ENCODE data around the gene ZNF276.

Gene ZNF276

GRCh38 chr16:89721546-89722391 lies 432 bp downstream of the ZNF276 start:
- peak overlapping the region; percentile 51 for H3K27ac ChIP-seq (ENCODE audit: low read length)
- peaks cover 10 to 12% of the 10 kb centered on the region in 2 donors for H3K36me3 ChIP-seq (ENCODE audit: control insufficient read depth in 1 of 2, insufficient read depth in 2 of 2, low read length in 2 of 2)
- H3K4me1 ChIP-seq (ENCODE audit: control insufficient read depth in 1 of 2, insufficient read depth in 2 of 2, low read length in 2 of 2), result peaks cover 3 to 31% of the 10 kb centered on the region in 2 donors

GRCh38 chr16:89722392-89723278 lies 1.3 kb downstream of the ZNF276 start:
- no peaks in the 10 kb centered on the region for H3K9me3 ChIP-seq (ENCODE audit: control insufficient read depth in 1 of 2, low read length in 2 of 2)
- H3K36me3 ChIP-seq (ENCODE audit: control insufficient read depth in 1 of 2, insufficient read depth in 2 of 2, low read length in 2 of 2), result peaks cover 10 to 19% of the 10 kb centered on the region in 2 donors
- H3K27ac ChIP-seq (ENCODE audit: low read length), result peak overlapping the region; percentile 51
- peak overlapping the region; percentile 66 to 76 for H3K4me3 ChIP-seq (ENCODE audit: low read depth in 1 of 2, low read length in 2 of 2)
- H3K4me1 ChIP-seq (ENCODE audit: control insufficient read depth in 1 of 2, insufficient read depth in 2 of 2, low read length in 2 of 2), result peaks cover 3 to 31% of the 10 kb centered on the region in 2 donors
- no peaks in the 10 kb centered on the region for H3K27me3 ChIP-seq (ENCODE audit: low read depth, low read length)

More at GRCh38 chr16:89721546-89722391, 432 bp downstream of the ZNF276 start:
- Histone ChIP-seq H3K4me3 (ENCODE audit: low read depth in 1 of 2, low read length in 2 of 2) (peak overlapping the region; percentile 66 to 76), H3K9me3 (ENCODE audit: control insufficient read depth in 1 of 2, low read length in 2 of 2) (no peaks in the 10 kb centered on the region), H3K27me3 (ENCODE audit: low read depth, low read length) (no peaks in the 10 kb centered on the region)

GRCh38 chr16:89723279-89724250 lies 2.2 kb downstream of the ZNF276 start:
- Histone ChIP-seq H3K9me3 (ENCODE audit: control insufficient read depth in 1 of 2, low read length in 2 of 2) (no peaks in the 10 kb centered on the region), H3K36me3 (ENCODE audit: control insufficient read depth in 1 of 2, insufficient read depth in 2 of 2, low read length in 2 of 2) (peaks cover 10 to 24% of the 10 kb centered on the region in 2 donors), H3K27ac (ENCODE audit: low read length) (no peak overlapping the region)

GRCh38 chr16:89727406-89728120 lies 6.2 kb downstream of the ZNF276 start:
- Histone ChIP-seq H3K9me3 (ENCODE audit: control insufficient read depth in 1 of 2, low read length in 2 of 2) (no peaks in the 10 kb centered on the region), H3K27ac (ENCODE audit: low read length) (no peak overlapping the region), H3K36me3 (ENCODE audit: control insufficient read depth in 1 of 2, insufficient read depth in 2 of 2, low read length in 2 of 2) (peaks cover 28 to 57% of the 10 kb centered on the region in 2 donors), H3K4me3 (ENCODE audit: low read depth in 1 of 2, low read length in 2 of 2) (no peak overlapping the region), H3K4me1 (ENCODE audit: control insufficient read depth in 1 of 2, insufficient read depth in 2 of 2, low read length in 2 of 2) (peaks cover 2 to 18% of the 10 kb centered on the region in 2 donors), H3K27me3 (ENCODE audit: low read depth, low read length) (no peaks in the 10 kb centered on the region)

More at GRCh38 chr16:89723279-89724250, 2.2 kb downstream of the ZNF276 start:
- H3K27me3 ChIP-seq (ENCODE audit: low read depth, low read length), result no peaks in the 10 kb centered on the region
- peaks cover 3 to 31% of the 10 kb centered on the region in 2 donors for H3K4me1 ChIP-seq (ENCODE audit: control insufficient read depth in 1 of 2, insufficient read depth in 2 of 2, low read length in 2 of 2)
- H3K4me3 ChIP-seq (ENCODE audit: low read depth in 1 of 2, low read length in 2 of 2), result peak overlapping the region; percentile 66 to 76

GRCh38 chr16:89729293-89729692 lies 8.0 kb downstream of the ZNF276 start:
- no peaks in the 10 kb centered on the region for H3K9me3 ChIP-seq (ENCODE audit: control insufficient read depth in 1 of 2, low read length in 2 of 2)
- no peak overlapping the region for H3K27ac ChIP-seq (ENCODE audit: low read length)
- H3K27me3 ChIP-seq (ENCODE audit: low read depth, low read length), result no peaks in the 10 kb centered on the region
- H3K36me3 ChIP-seq (ENCODE audit: control insufficient read depth in 1 of 2, insufficient read depth in 2 of 2, low read length in 2 of 2), result peaks cover 33 to 63% of the 10 kb centered on the region in 2 donors
- H3K4me3 ChIP-seq (ENCODE audit: low read depth in 1 of 2, low read length in 2 of 2), result no peak overlapping the region
- peaks cover 0 to under 1% of the 10 kb centered on the region in 2 donors for H3K4me1 ChIP-seq (ENCODE audit: control insufficient read depth in 1 of 2, insufficient read depth in 2 of 2, low read length in 2 of 2)

GRCh38 chr16:89729863-89730593 lies 8.7 kb downstream of the ZNF276 start:
- H3K9me3 ChIP-seq (ENCODE audit: control insufficient read depth in 1 of 2, low read length in 2 of 2), result no peaks in the 10 kb centered on the region
- H3K27ac ChIP-seq (ENCODE audit: low read length), result no peak overlapping the region
- H3K36me3 ChIP-seq (ENCODE audit: control insufficient read depth in 1 of 2, insufficient read depth in 2 of 2, low read length in 2 of 2), result peaks cover 37 to 70% of the 10 kb centered on the region in 2 donors

GRCh38 chr16:89730610-89731234 lies 9.4 kb downstream of the ZNF276 start:
- H3K27me3 ChIP-seq (ENCODE audit: low read depth, low read length), result no peaks in the 10 kb centered on the region
- peaks cover 40 to 76% of the 10 kb centered on the region in 2 donors for H3K36me3 ChIP-seq (ENCODE audit: control insufficient read depth in 1 of 2, insufficient read depth in 2 of 2, low read length in 2 of 2)
- no peaks in the 10 kb centered on the region for H3K9me3 ChIP-seq (ENCODE audit: control insufficient read depth in 1 of 2, low read length in 2 of 2)
- no peak overlapping the region for H3K4me3 ChIP-seq (ENCODE audit: low read depth in 1 of 2, low read length in 2 of 2)
- no peak overlapping the region for H3K27ac ChIP-seq (ENCODE audit: low read length)
- H3K4me1 ChIP-seq (ENCODE audit: control insufficient read depth in 1 of 2, insufficient read depth in 2 of 2, low read length in 2 of 2), result no peaks in the 10 kb centered on the region

More at GRCh38 chr16:89729863-89730593, 8.7 kb downstream of the ZNF276 start:
- Histone ChIP-seq H3K4me3 (ENCODE audit: low read depth in 1 of 2, low read length in 2 of 2) (no peak overlapping the region), H3K4me1 (ENCODE audit: control insufficient read depth in 1 of 2, insufficient read depth in 2 of 2, low read length in 2 of 2) (no peaks in the 10 kb centered on the region), H3K27me3 (ENCODE audit: low read depth, low read length) (no peaks in the 10 kb centered on the region)

GRCh38 chr16:89732142-89732917 lies 11.0 kb downstream of the ZNF276 start:
- no peak overlapping the region for H3K4me3 ChIP-seq (ENCODE audit: low read depth in 1 of 2, low read length in 2 of 2)
- H3K27ac ChIP-seq (ENCODE audit: low read length), result no peak overlapping the region
- peaks cover 45 to 84% of the 10 kb centered on the region in 2 donors for H3K36me3 ChIP-seq (ENCODE audit: control insufficient read depth in 1 of 2, insufficient read depth in 2 of 2, low read length in 2 of 2)
- no peaks in the 10 kb centered on the region for H3K9me3 ChIP-seq (ENCODE audit: control insufficient read depth in 1 of 2, low read length in 2 of 2)
- no peaks in the 10 kb centered on the region for H3K27me3 ChIP-seq (ENCODE audit: low read depth, low read length)
- no peaks in the 10 kb centered on the region for H3K4me1 ChIP-seq (ENCODE audit: control insufficient read depth in 1 of 2, insufficient read depth in 2 of 2, low read length in 2 of 2)

GRCh38 chr16:89732918-89733242 lies 11.5 kb downstream of the ZNF276 start:
- no peaks in the 10 kb centered on the region for H3K27me3 ChIP-seq (ENCODE audit: low read depth, low read length)
- peaks cover 50 to 84% of the 10 kb centered on the region in 2 donors for H3K36me3 ChIP-seq (ENCODE audit: control insufficient read depth in 1 of 2, insufficient read depth in 2 of 2, low read length in 2 of 2)
- H3K9me3 ChIP-seq (ENCODE audit: control insufficient read depth in 1 of 2, low read length in 2 of 2), result no peaks in the 10 kb centered on the region
- no peak overlapping the region for H3K27ac ChIP-seq (ENCODE audit: low read length)
- no peak overlapping the region for H3K4me3 ChIP-seq (ENCODE audit: low read depth in 1 of 2, low read length in 2 of 2)
- no peaks in the 10 kb centered on the region for H3K4me1 ChIP-seq (ENCODE audit: control insufficient read depth in 1 of 2, insufficient read depth in 2 of 2, low read length in 2 of 2)
